Renal cortex interstitium (tissue), 15 donors: Measurements from ENCODE around the gene FAF1. TPM values are rescaled to one million over a fixed set of nuclear protein-coding genes. Genes with fewer than 3 reads are reported as not detected.
"Not testable (repeated sequence)": the region's sequence is repeated elsewhere in the genome, so short reads cannot be mapped to it uniquely, and the experiment has no call there.

ENCODE experiments used
- DNase-seq, 11 donors: peaks; one replicate each; pipeline ENCODE4 v3.0.0-alpha.2; 2013; ENCODE audit warnings: low read depth in 9 of 11, low spot score in 4 of 11; ENCODE audit errors: extremely low read depth in 1 of 11
- long read RNA-seq, 16 experiments: transcript quantifications; one replicate each; lab custom pipeline, GENCODE V29; 2026
- polyA plus RNA-seq, 3 donors: library from polyadenylated mRNA; unstranded; fragments of 120-200 nt; gene quantifications; one replicate each; pipeline ENCODE4 v1.2.1, GENCODE V29; 2013; ENCODE audit not compliant: insufficient read length in 3 of 3

FAF1 gene
- 10 to 100 TPM; 52.6 to 71.8 (median 65.6) TPM for polyA plus RNA-seq
- long read RNA-seq, donor 1, full-length matches to known transcripts, result 8 of 8 reads
- long read RNA-seq, donor 1, partial matches to known transcripts, result 0 of 8 reads
- long read RNA-seq, donor 1, other reads (novel, unspliced or antisense), result 0 of 8 reads
- long read RNA-seq, donor 2, full-length matches to known transcripts, result 3 of 3 reads
- long read RNA-seq, donor 2, partial matches to known transcripts, result 0 of 3 reads
- long read RNA-seq, donor 2, other reads (novel, unspliced or antisense), result 0 of 3 reads
- long read RNA-seq, donor 3, full-length matches to known transcripts, result 8 of 8 reads
- long read RNA-seq, donor 3, partial matches to known transcripts, result 0 of 8 reads
- long read RNA-seq, donor 3, other reads (novel, unspliced or antisense), result 0 of 8 reads
- long read RNA-seq, donor 4, full-length matches to known transcripts, result 3 of 3 reads
- long read RNA-seq, donor 4, partial matches to known transcripts, result 0 of 3 reads
- long read RNA-seq, donor 4, other reads (novel, unspliced or antisense), result 0 of 3 reads
- long read RNA-seq, donor 5, result 0 reads
- long read RNA-seq, donor 6, full-length matches to known transcripts, result 6 of 6 reads
- long read RNA-seq, donor 6, partial matches to known transcripts, result 0 of 6 reads
- long read RNA-seq, donor 6, other reads (novel, unspliced or antisense), result 0 of 6 reads
- long read RNA-seq, donor 7, full-length matches to known transcripts, result 4 of 4 reads
- long read RNA-seq, donor 7, partial matches to known transcripts, result 0 of 4 reads
- long read RNA-seq, donor 7, other reads (novel, unspliced or antisense), result 0 of 4 reads
- long read RNA-seq, donor 8, full-length matches to known transcripts, result 8 of 8 reads
- long read RNA-seq, donor 8, partial matches to known transcripts, result 0 of 8 reads
- long read RNA-seq, donor 8, other reads (novel, unspliced or antisense), result 0 of 8 reads
- long read RNA-seq, donor 9, full-length matches to known transcripts, result 4 of 4 reads
- long read RNA-seq, donor 9, partial matches to known transcripts, result 0 of 4 reads
- long read RNA-seq, donor 9, other reads (novel, unspliced or antisense), result 0 of 4 reads
- long read RNA-seq, donor 10, full-length matches to known transcripts, result 7 of 7 reads
- long read RNA-seq, donor 10, partial matches to known transcripts, result 0 of 7 reads
- long read RNA-seq, donor 10, other reads (novel, unspliced or antisense), result 0 of 7 reads
- long read RNA-seq, donor 11, full-length matches to known transcripts, result 3 of 3 reads
- long read RNA-seq, donor 11, partial matches to known transcripts, result 0 of 3 reads
- long read RNA-seq, donor 11, other reads (novel, unspliced or antisense), result 0 of 3 reads
- long read RNA-seq, donor 12, full-length matches to known transcripts, result 3 of 3 reads
- long read RNA-seq, donor 12, partial matches to known transcripts, result 0 of 3 reads
- long read RNA-seq, donor 12, other reads (novel, unspliced or antisense), result 0 of 3 reads
- long read RNA-seq, donor 13, full-length matches to known transcripts, result 14 of 14 reads
- long read RNA-seq, donor 13, partial matches to known transcripts, result 0 of 14 reads
- long read RNA-seq, donor 13, other reads (novel, unspliced or antisense), result 0 of 14 reads
- long read RNA-seq, donor 14, full-length matches to known transcripts, result 3 of 3 reads
- long read RNA-seq, donor 14, partial matches to known transcripts, result 0 of 3 reads
- long read RNA-seq, donor 14, other reads (novel, unspliced or antisense), result 0 of 3 reads
- long read RNA-seq, donor 15, full-length matches to known transcripts, result 2 of 2 reads
- long read RNA-seq, donor 15, partial matches to known transcripts, result 0 of 2 reads
- long read RNA-seq, donor 15, other reads (novel, unspliced or antisense), result 0 of 2 reads
- long read RNA-seq, donor 16, full-length matches to known transcripts, result 12 of 17 reads
- long read RNA-seq, donor 16, partial matches to known transcripts, result 5 of 17 reads
- long read RNA-seq, donor 16, other reads (novel, unspliced or antisense), result 0 of 17 reads

- peak; percentile 92 to 96 (median 94) for DNase-seq
These were observed at the start of gene FAF1 for GRCh38 chr1:50959913-50960844. FAF1 (minus strand) TSS chr1:50960267; CDS start chr1:50959811, 456 bp downstream.

GRCh38 chr1:51009381-51009780, 49.3 kb upstream of the FAF1 start:
- no peak for DNase-seq

- not testable (repeated sequence) for DNase-seq
These were observed 45.5 kb upstream of the FAF1 start for GRCh38 chr1:51005549-51005948.

GRCh38 chr1:51002516-51002915, 42.4 kb upstream of the FAF1 start:
- DNase-seq, result no peak

- DNase-seq, result no peak
These were observed 40.6 kb upstream of the FAF1 start for GRCh38 chr1:51000651-51001050.

GRCh38 chr1:51000160-51000559, 40.1 kb upstream of the FAF1 start:
- DNase-seq, result no peak

GRCh38 chr1:50999375-50999774, 39.3 kb upstream of the FAF1 start:
- DNase-seq, result not testable (repeated sequence)

GRCh38 chr1:50996083-50996482, 36.0 kb upstream of the FAF1 start:
- no peak for DNase-seq

GRCh38 chr1:50995651-50996050, 35.6 kb upstream of the FAF1 start:
- no peak for DNase-seq

- DNase-seq, result no peak
These were observed 34.9 kb upstream of the FAF1 start for GRCh38 chr1:50994997-50995396.

GRCh38 chr1:50993645-50994044, 33.6 kb upstream of the FAF1 start:
- no peak for DNase-seq

GRCh38 chr1:50992532-50993318, 32.7 kb upstream of the FAF1 start:
- no peak for DNase-seq

GRCh38 chr1:50989694-50990093, 29.6 kb upstream of the FAF1 start:
- DNase-seq, result no peak

- DNase-seq, result no peak
These were observed 26.6 kb upstream of the FAF1 start for GRCh38 chr1:50986653-50987052.

GRCh38 chr1:50985094-50985493, 25.0 kb upstream of the FAF1 start:
- no peak for DNase-seq

- DNase-seq, result no peak
These were observed 23.2 kb upstream of the FAF1 start for GRCh38 chr1:50983219-50983802.
